ENCODE measurements around the gene RETREG1.

The RETREG1 gene

GRCh38 chr5:16540421-16540820 is 76.4 kb downstream of the RETREG1 start:
- no peaks in the 10 kb centered on the region for H3F3A ChIP-seq (ENCODE audit: insufficient read depth, low read length)
- H3K9ac ChIP-seq (ENCODE audit: low read length), result no peak overlapping the region
- no peaks in the 10 kb centered on the region for H3K79me2 ChIP-seq (ENCODE audit: insufficient read depth, low read length)
- H4K20me1 ChIP-seq (ENCODE audit: insufficient read depth, low read length), result no peaks in the 10 kb centered on the region
- no peaks in the 10 kb centered on the region for H3K9me2 ChIP-seq (ENCODE audit: low read depth, low read length)
- H3K9me3 ChIP-seq (ENCODE audit: low read length), result no peaks in the 10 kb centered on the region
- H3K4me3 ChIP-seq (ENCODE audit: low read depth, low read length, poor library complexity, severe bottlenecking), result no peak overlapping the region
- H3K36me3 ChIP-seq (ENCODE audit: insufficient read depth, low read length), result no peaks in the 10 kb centered on the region
- no peaks in the 10 kb centered on the region for H3K4me1 ChIP-seq (ENCODE audit: insufficient read depth, low read length, severe bottlenecking)
- no peaks in the 10 kb centered on the region; the same call in 1 of the 2 replicates for H3K27me3 ChIP-seq (ENCODE audit: insufficient read depth, low read length)
- no peak overlapping the region for H3K27ac ChIP-seq (ENCODE audit: low read depth, low read length, poor library complexity, severe bottlenecking)
- no peak overlapping the region for H2AFZ ChIP-seq (ENCODE audit: low read length)
- no peak for TF ChIP-seq CTCF (IDR thresholded peaks at IDR 0.05; ENCODE audit: low read length)
- no peak for TF ChIP-seq EZH2 (IDR thresholded peaks at IDR 0.05; ENCODE audit: borderline replicate concordance, low read length)
- no peak overlapping the region for H3K4me2 ChIP-seq (ENCODE audit: low read length)

- no peak overlapping the region for H3K27ac ChIP-seq (ENCODE audit: low read depth, low read length, poor library complexity, severe bottlenecking)
- H3K9me3 ChIP-seq (ENCODE audit: low read length), result no peaks in the 10 kb centered on the region
- H3K36me3 ChIP-seq (ENCODE audit: insufficient read depth, low read length), result no peaks in the 10 kb centered on the region
- no peaks in the 10 kb centered on the region for H3K27me3 ChIP-seq (ENCODE audit: insufficient read depth, low read length)
- H3K9me2 ChIP-seq (ENCODE audit: low read depth, low read length), result no peaks in the 10 kb centered on the region
- H4K20me1 ChIP-seq (ENCODE audit: insufficient read depth, low read length), result no peaks in the 10 kb centered on the region
- H3K4me1 ChIP-seq (ENCODE audit: insufficient read depth, low read length, severe bottlenecking), result no peaks in the 10 kb centered on the region
- TF ChIP-seq CTCF (IDR thresholded peaks at IDR 0.05; ENCODE audit: low read length), result no peak
- no peak for TF ChIP-seq EZH2 (IDR thresholded peaks at IDR 0.05; ENCODE audit: borderline replicate concordance, low read length)
- no peak overlapping the region for H3K9ac ChIP-seq (ENCODE audit: low read length)
- no peak overlapping the region for H3K4me3 ChIP-seq (ENCODE audit: low read depth, low read length, poor library complexity, severe bottlenecking)
- no peak overlapping the region for H2AFZ ChIP-seq (ENCODE audit: low read length)
- H3F3A ChIP-seq (ENCODE audit: insufficient read depth, low read length), result no peaks in the 10 kb centered on the region
- no peaks in the 10 kb centered on the region for H3K79me2 ChIP-seq (ENCODE audit: insufficient read depth, low read length)
- no peak overlapping the region for H3K4me2 ChIP-seq (ENCODE audit: low read length)
Observed at GRCh38 chr5:16539169-16539666, 77.6 kb downstream of the RETREG1 start.

- no peaks in the 10 kb centered on the region for H3F3A ChIP-seq (ENCODE audit: insufficient read depth, low read length)
- no peaks in the 10 kb centered on the region for H3K9me2 ChIP-seq (ENCODE audit: low read depth, low read length)
- no peaks in the 10 kb centered on the region for H3K79me2 ChIP-seq (ENCODE audit: insufficient read depth, low read length)
- H3K27me3 ChIP-seq (ENCODE audit: insufficient read depth, low read length), result no peaks in the 10 kb centered on the region; the same call in 1 of the 2 replicates
- H3K4me1 ChIP-seq (ENCODE audit: insufficient read depth, low read length, severe bottlenecking), result no peaks in the 10 kb centered on the region
- H3K4me3 ChIP-seq (ENCODE audit: low read depth, low read length, poor library complexity, severe bottlenecking), result no peak overlapping the region
- TF ChIP-seq CTCF (IDR thresholded peaks at IDR 0.05; ENCODE audit: low read length) (no peak), EZH2 (IDR thresholded peaks at IDR 0.05; ENCODE audit: borderline replicate concordance, low read length) (no peak)
- no peak overlapping the region for H3K9ac ChIP-seq (ENCODE audit: low read length)
- no peak overlapping the region for H3K27ac ChIP-seq (ENCODE audit: low read depth, low read length, poor library complexity, severe bottlenecking)
- no peaks in the 10 kb centered on the region for H3K9me3 ChIP-seq (ENCODE audit: low read length)
- no peak overlapping the region for H2AFZ ChIP-seq (ENCODE audit: low read length)
- H4K20me1 ChIP-seq (ENCODE audit: insufficient read depth, low read length), result no peaks in the 10 kb centered on the region
- H3K4me2 ChIP-seq (ENCODE audit: low read length), result no peak overlapping the region
- no peaks in the 10 kb centered on the region for H3K36me3 ChIP-seq (ENCODE audit: insufficient read depth, low read length)
Observed at GRCh38 chr5:16538006-16538405, 78.8 kb downstream of the RETREG1 start.
